ENCODE measurements around the gene GP9.

GP9 gene

GRCh38 chr3:129054605-129055104, 5.9 kb upstream of the GP9 start:
- WGBS: 91% methylated on average over 3 of the region's 3 CpGs

GRCh38 chr3:129056451-129057173, 4.0 kb upstream of the GP9 start:
- H3K9ac ChIP-seq (ENCODE audit: low read depth, low read length): no peak overlapping the region
- H3K27ac ChIP-seq (ENCODE audit: low read depth, low read length): no peak overlapping the region
- H3K9me3 ChIP-seq (ENCODE audit: insufficient read depth, low read depth, low read length): no peaks in the 10 kb centered on the region
- H3K36me3 ChIP-seq (ENCODE audit: insufficient read depth, low read length): no peaks in the 10 kb centered on the region
- 72% methylated on average over 9 of the region's 9 CpGs for WGBS
- peaks cover 3% of the 10 kb centered on the region; the same call in 1 of the 2 replicates for H3K4me1 ChIP-seq (ENCODE audit: insufficient read depth, low read length)
- no peaks in the 10 kb centered on the region for H3K27me3 ChIP-seq (ENCODE audit: insufficient read depth, low read length)
- no peak overlapping the region for H3K4me3 ChIP-seq (ENCODE audit: low read length)

More at GRCh38 chr3:129054605-129055104, 5.9 kb upstream of the GP9 start:
- Histone ChIP-seq H3K9ac (ENCODE audit: low read depth, low read length) (no peak overlapping the region), H3K4me1 (ENCODE audit: insufficient read depth, low read length) (no peaks in the 10 kb centered on the region), H3K4me3 (ENCODE audit: low read length) (no peak overlapping the region), H3K9me3 (ENCODE audit: insufficient read depth, low read depth, low read length) (no peaks in the 10 kb centered on the region), H3K27ac (ENCODE audit: low read depth, low read length) (no peak overlapping the region), H3K27me3 (ENCODE audit: insufficient read depth, low read length) (no peaks in the 10 kb centered on the region), H3K36me3 (ENCODE audit: insufficient read depth, low read length) (no peaks in the 10 kb centered on the region)

GRCh38 chr3:129057249-129057648, 3.3 kb upstream of the GP9 start:
- WGBS: 95% methylated on average over 4 of the region's 4 CpGs
- Histone ChIP-seq H3K4me1 (ENCODE audit: insufficient read depth, low read length) (peaks cover 3% of the 10 kb centered on the region; the same call in 1 of the 2 replicates), H3K9ac (ENCODE audit: low read depth, low read length) (no peak overlapping the region)

GRCh38 chr3:129058441-129059200, 2.0 kb upstream of the GP9 start:
- Histone ChIP-seq H3K27me3 (ENCODE audit: insufficient read depth, low read length) (no peaks in the 10 kb centered on the region), H3K4me3 (ENCODE audit: low read length) (no peak overlapping the region), H3K27ac (ENCODE audit: low read depth, low read length) (no peak overlapping the region), H3K4me1 (ENCODE audit: insufficient read depth, low read length) (peaks cover 3% of the 10 kb centered on the region; the same call in 1 of the 2 replicates), H3K36me3 (ENCODE audit: insufficient read depth, low read length) (no peaks in the 10 kb centered on the region), H3K9ac (ENCODE audit: low read depth, low read length) (no peak overlapping the region), H3K9me3 (ENCODE audit: insufficient read depth, low read depth, low read length) (no peaks in the 10 kb centered on the region)
- WGBS: 90% methylated on average over 4 of the region's 4 CpGs

More at GRCh38 chr3:129057249-129057648, 3.3 kb upstream of the GP9 start:
- Histone ChIP-seq H3K27ac (ENCODE audit: low read depth, low read length) (no peak overlapping the region), H3K9me3 (ENCODE audit: insufficient read depth, low read depth, low read length) (no peaks in the 10 kb centered on the region), H3K27me3 (ENCODE audit: insufficient read depth, low read length) (no peaks in the 10 kb centered on the region), H3K36me3 (ENCODE audit: insufficient read depth, low read length) (no peaks in the 10 kb centered on the region), H3K4me3 (ENCODE audit: low read length) (no peak overlapping the region)

- Histone ChIP-seq H3K36me3 (ENCODE audit: insufficient read depth, low read length) (no peaks in the 10 kb centered on the region), H3K27me3 (ENCODE audit: insufficient read depth, low read length) (no peaks in the 10 kb centered on the region), H3K4me3 (ENCODE audit: low read length) (no peak overlapping the region), H3K27ac (ENCODE audit: low read depth, low read length) (no peak overlapping the region), H3K4me1 (ENCODE audit: insufficient read depth, low read length) (peaks cover 3% of the 10 kb centered on the region; the same call in 1 of the 2 replicates), H3K9me3 (ENCODE audit: insufficient read depth, low read depth, low read length) (no peaks in the 10 kb centered on the region), H3K9ac (ENCODE audit: low read depth, low read length) (no peak overlapping the region)
- WGBS: 94% methylated on average over 11 of the region's 11 CpGs
These were observed 1.1 kb upstream of the GP9 start for GRCh38 chr3:129059311-129059958.

- Histone ChIP-seq H3K4me3 (ENCODE audit: low read length) (no peak overlapping the region), H3K4me1 (ENCODE audit: insufficient read depth, low read length) (peaks cover 3% of the 10 kb centered on the region; the same call in 1 of the 2 replicates), H3K9me3 (ENCODE audit: insufficient read depth, low read depth, low read length) (no peaks in the 10 kb centered on the region), H3K27me3 (ENCODE audit: insufficient read depth, low read length) (no peaks in the 10 kb centered on the region), H3K9ac (ENCODE audit: low read depth, low read length) (no peak overlapping the region), H3K36me3 (ENCODE audit: insufficient read depth, low read length) (no peaks in the 10 kb centered on the region), H3K27ac (ENCODE audit: low read depth, low read length) (no peak overlapping the region)
- WGBS: 90% methylated on average over 19 of the region's 19 CpGs
These were observed 676 bp downstream of the GP9 start for GRCh38 chr3:129061023-129061887.

GRCh38 chr3:129061888-129062834, 1.6 kb downstream of the GP9 start:
- no peak overlapping the region for H3K4me3 ChIP-seq (ENCODE audit: low read length)
- H3K27ac ChIP-seq (ENCODE audit: low read depth, low read length): no peak overlapping the region
- H3K27me3 ChIP-seq (ENCODE audit: insufficient read depth, low read length): no peaks in the 10 kb centered on the region
- no peaks in the 10 kb centered on the region for H3K36me3 ChIP-seq (ENCODE audit: insufficient read depth, low read length)
- H3K9me3 ChIP-seq (ENCODE audit: insufficient read depth, low read depth, low read length): no peaks in the 10 kb centered on the region
- WGBS: 95% methylated on average over 32 of the region's 32 CpGs
- peaks cover 3% of the 10 kb centered on the region; the same call in 1 of the 2 replicates for H3K4me1 ChIP-seq (ENCODE audit: insufficient read depth, low read length)
- H3K9ac ChIP-seq (ENCODE audit: low read depth, low read length): no peak overlapping the region

GRCh38 chr3:129063091-129063640, 2.6 kb downstream of the GP9 start:
- Histone ChIP-seq H3K36me3 (ENCODE audit: insufficient read depth, low read length) (no peaks in the 10 kb centered on the region), H3K4me1 (ENCODE audit: insufficient read depth, low read length) (peaks cover 3% of the 10 kb centered on the region; the same call in 1 of the 2 replicates), H3K4me3 (ENCODE audit: low read length) (no peak overlapping the region), H3K9me3 (ENCODE audit: insufficient read depth, low read depth, low read length) (no peaks in the 10 kb centered on the region), H3K27me3 (ENCODE audit: insufficient read depth, low read length) (no peaks in the 10 kb centered on the region), H3K27ac (ENCODE audit: low read depth, low read length) (no peak overlapping the region), H3K9ac (ENCODE audit: low read depth, low read length) (no peak overlapping the region)
- 95% methylated on average over 10 of the region's 10 CpGs for WGBS

GRCh38 chr3:129063841-129064482, 3.4 kb downstream of the GP9 start:
- no peaks in the 10 kb centered on the region for H3K36me3 ChIP-seq (ENCODE audit: insufficient read depth, low read length)
- H3K9me3 ChIP-seq (ENCODE audit: insufficient read depth, low read depth, low read length): no peaks in the 10 kb centered on the region
- WGBS: 92% methylated on average over 15 of the region's 15 CpGs
- no peaks in the 10 kb centered on the region for H3K27me3 ChIP-seq (ENCODE audit: insufficient read depth, low read length)
- no peak overlapping the region for H3K9ac ChIP-seq (ENCODE audit: low read depth, low read length)
- no peak overlapping the region for H3K27ac ChIP-seq (ENCODE audit: low read depth, low read length)
- H3K4me1 ChIP-seq (ENCODE audit: insufficient read depth, low read length): peaks cover 3% of the 10 kb centered on the region; the same call in 1 of the 2 replicates
- no peak overlapping the region for H3K4me3 ChIP-seq (ENCODE audit: low read length)

Data from HUES64 (cell line).